Trophoblast cell (in vitro differentiated cells and primary cell): ENCODE results near the gene PNMA8B.
A peak's percentile ranks its signal among the peaks of the same experiment; 100 is the strongest.

Source experiments
- DNase-seq, 2 donors: peaks; one replicate each; pipeline ENCODE4 v3.0.0-alpha.2; 2016
- H2AFZ ChIP-seq: 2 replicates; pipeline ENCODE4 v1.6.1; 2013; ENCODE audit warnings: low read length, moderate library complexity, mild to moderate bottlenecking; ENCODE audit not compliant: insufficient read depth, poor library complexity
- H2AK5ac ChIP-seq: 2 replicates; pipeline ENCODE4 v1.6.1; 2013; ENCODE audit warnings: mild to moderate bottlenecking, low read length
- H2BK120ac ChIP-seq: 2 replicates; pipeline ENCODE4 v1.6.1; 2013; ENCODE audit warnings: low read length, mild to moderate bottlenecking, moderate library complexity; ENCODE audit not compliant: insufficient read depth, poor library complexity
- H2BK12ac ChIP-seq: 2 replicates; pipeline ENCODE4 v1.6.1; 2013; ENCODE audit warnings: mild to moderate bottlenecking, low read length, moderate library complexity
- H2BK5ac ChIP-seq: 2 replicates; pipeline ENCODE4 v1.6.1; 2013; ENCODE audit warnings: low read length, low read depth, moderate library complexity, mild to moderate bottlenecking; ENCODE audit not compliant: poor library complexity
- H3K14ac ChIP-seq: 2 replicates; pipeline ENCODE4 v1.6.1; 2013; ENCODE audit warnings: mild to moderate bottlenecking, low read length
- H3K18ac ChIP-seq: 2 replicates; pipeline ENCODE4 v1.6.1; 2013; ENCODE audit warnings: mild to moderate bottlenecking, low read length
- H3K23ac ChIP-seq: 2 replicates; pipeline ENCODE4 v1.6.1; 2013; ENCODE audit warnings: low read length
- H3K27ac ChIP-seq: 2 replicates; pipeline ENCODE4 v1.5.1; 2013; ENCODE audit warnings: low read depth, mild to moderate bottlenecking, inconsistent platforms, low read length, moderate library complexity
- H3K27me3 ChIP-seq: 2 replicates; pipeline ENCODE4 v1.6.1; 2013; ENCODE audit warnings: inconsistent platforms, mild to moderate bottlenecking, low read length, moderate library complexity; ENCODE audit not compliant: insufficient read depth
- H3K36me3 ChIP-seq, 2 experiments: 1 replicate in 1 of 2; 2 replicates in 1 of 2; pipeline ENCODE4 v1.6.1; 2013; ENCODE audit warnings: low read length in 2 of 2, mild to moderate bottlenecking in 2 of 2, moderate library complexity in 1 of 2; ENCODE audit not compliant: insufficient read depth in 2 of 2, control insufficient read depth in 1 of 2
- H3K4ac ChIP-seq: 2 replicates; pipeline ENCODE4 v1.6.1; 2013; ENCODE audit warnings: low read depth, mild to moderate bottlenecking, low read length, moderate library complexity
- H3K4me1 ChIP-seq, 2 experiments: 1 replicate in 1 of 2; 2 replicates in 1 of 2; pipeline ENCODE4 v1.6.1; 2013; ENCODE audit warnings: low read length in 2 of 2, mild to moderate bottlenecking in 2 of 2, moderate library complexity in 1 of 2; ENCODE audit not compliant: insufficient read depth in 2 of 2, control insufficient read depth in 1 of 2
- H3K4me2 ChIP-seq: 2 replicates; pipeline ENCODE4 v1.6.1; 2013; ENCODE audit warnings: inconsistent platforms, mild to moderate bottlenecking, low read length, moderate library complexity
- H3K4me3 ChIP-seq: 2 replicates; pipeline ENCODE4 v1.5.1; 2013; ENCODE audit warnings: mild to moderate bottlenecking, low read depth, low read length, inconsistent platforms
- H3K79me1 ChIP-seq: one replicate; pipeline ENCODE4 v1.6.1; 2013; ENCODE audit warnings: low read length
- H3K79me2 ChIP-seq: 2 replicates; pipeline ENCODE4 v1.6.1; 2013; ENCODE audit warnings: low read length, mild to moderate bottlenecking; ENCODE audit not compliant: control insufficient read depth, insufficient read depth, poor library complexity
- H3K9ac ChIP-seq: 2 replicates; pipeline ENCODE4 v1.6.1; 2013; ENCODE audit warnings: mild to moderate bottlenecking, low read length
- H3K9me3 ChIP-seq: 2 replicates; pipeline ENCODE4 v1.6.1; 2013; ENCODE audit warnings: low read depth, mild to moderate bottlenecking, control low read depth, inconsistent platforms, low read length; ENCODE audit not compliant: insufficient read depth
- H4K12ac ChIP-seq: 2 replicates; pipeline ENCODE4 v1.6.1; 2013; ENCODE audit warnings: low read depth, mild to moderate bottlenecking, low read length, moderate library complexity
- H4K8ac ChIP-seq: 2 replicates; pipeline ENCODE4 v1.6.1; 2013; ENCODE audit warnings: low read depth, mild to moderate bottlenecking, low read length, moderate library complexity
- H4K91ac ChIP-seq: one replicate; pipeline ENCODE4 v1.6.1; 2013; ENCODE audit warnings: low read depth, mild to moderate bottlenecking, low read length, moderate library complexity
- WGBS: extraction: QIAGEN DNeasy Blood & Tissue Kit; methylation state at CpG from one replicate; pipeline ENCODE4 v1.1.7; 2013; ENCODE audit warnings: missing lambda C conversion rate; ENCODE audit not compliant: insufficient read length, insufficient coverage; ENCODE audit errors: extremely low coverage; 5-methylcytosine and 5-hydroxymethylcytosine counted together

PNMA8B gene

DNA sequence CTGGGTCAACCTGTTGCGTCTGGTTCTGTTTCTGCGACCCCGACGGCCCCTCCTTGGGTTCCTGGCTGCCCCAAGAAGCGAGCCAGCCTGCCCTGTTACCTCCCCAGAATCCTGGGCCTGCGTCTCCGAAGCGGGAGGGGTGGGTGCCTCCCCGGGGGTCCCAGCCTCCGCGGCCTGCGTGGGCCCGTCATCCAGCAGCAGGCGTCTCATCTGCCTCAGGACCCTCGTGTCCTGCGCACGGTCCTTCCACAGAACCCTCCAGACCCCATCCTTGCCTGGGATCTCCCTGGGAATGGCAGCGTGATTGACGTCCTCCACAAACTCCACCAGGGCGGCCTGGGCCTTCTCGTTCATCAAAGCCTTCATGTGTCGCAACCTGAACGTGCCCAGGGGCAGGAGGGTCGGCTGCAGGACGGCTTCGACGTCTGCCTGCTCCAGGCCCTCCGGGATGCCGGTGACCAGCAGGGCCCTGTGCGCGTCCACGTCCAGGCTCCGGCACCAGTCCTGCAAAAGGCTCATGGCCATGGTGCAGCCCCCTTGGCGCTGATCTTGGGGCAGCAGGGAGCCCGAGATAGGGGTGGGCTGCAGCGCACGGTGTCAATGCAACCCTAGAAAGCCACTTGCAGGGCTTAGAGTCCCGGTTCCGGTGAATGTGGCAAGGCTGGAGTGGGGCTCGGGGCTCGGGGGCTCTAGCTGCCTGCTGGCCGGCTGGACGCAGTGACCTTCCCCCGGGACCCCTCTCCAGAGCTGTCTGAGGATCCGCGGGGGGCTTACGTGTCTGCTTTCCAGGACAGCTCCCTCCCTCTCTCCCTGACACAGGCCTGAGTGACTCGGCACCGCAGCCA lies 504 bp downstream of the PNMA8B start:
- no CpG with 5 or more reads among the region's 49 CpGs for WGBS
- H3K23ac ChIP-seq = no peak overlapping the region
- no peak overlapping the region for H2AK5ac ChIP-seq
- peak overlapping the region; percentile 83 for H3K4me2 ChIP-seq
- DNase-seq = no peak
- H4K91ac ChIP-seq = no peak overlapping the region
- H4K12ac ChIP-seq = no peak overlapping the region
- H2BK120ac ChIP-seq = no peak overlapping the region
- no peak overlapping the region for H3K18ac ChIP-seq
- peak overlapping the region; percentile 76 for H4K8ac ChIP-seq
- H2BK5ac ChIP-seq = no peak overlapping the region
- H3K4me3 ChIP-seq = peak overlapping the region; percentile 55
- H3K4ac ChIP-seq = no peak overlapping the region
- H3K79me1 ChIP-seq = no peaks in the 10 kb centered on the region
- H3K36me3 ChIP-seq = no peaks in the 10 kb centered on the region
- no peak overlapping the region for H2BK12ac ChIP-seq
- H3K4me1 ChIP-seq = peaks cover 7 to 23% of the 10 kb centered on the region in 2 experiments
- H3K27ac ChIP-seq = no peak overlapping the region
- H3K9ac ChIP-seq = no peak overlapping the region
- H2AFZ ChIP-seq = peak overlapping the region; percentile 51
- no peaks in the 10 kb centered on the region for H3K79me2 ChIP-seq
- H3K9me3 ChIP-seq = peaks cover 13% of the 10 kb centered on the region
- peaks cover 38% of the 10 kb centered on the region for H3K27me3 ChIP-seq
- peak overlapping the region; percentile 26 for H3K14ac ChIP-seq

DNA sequence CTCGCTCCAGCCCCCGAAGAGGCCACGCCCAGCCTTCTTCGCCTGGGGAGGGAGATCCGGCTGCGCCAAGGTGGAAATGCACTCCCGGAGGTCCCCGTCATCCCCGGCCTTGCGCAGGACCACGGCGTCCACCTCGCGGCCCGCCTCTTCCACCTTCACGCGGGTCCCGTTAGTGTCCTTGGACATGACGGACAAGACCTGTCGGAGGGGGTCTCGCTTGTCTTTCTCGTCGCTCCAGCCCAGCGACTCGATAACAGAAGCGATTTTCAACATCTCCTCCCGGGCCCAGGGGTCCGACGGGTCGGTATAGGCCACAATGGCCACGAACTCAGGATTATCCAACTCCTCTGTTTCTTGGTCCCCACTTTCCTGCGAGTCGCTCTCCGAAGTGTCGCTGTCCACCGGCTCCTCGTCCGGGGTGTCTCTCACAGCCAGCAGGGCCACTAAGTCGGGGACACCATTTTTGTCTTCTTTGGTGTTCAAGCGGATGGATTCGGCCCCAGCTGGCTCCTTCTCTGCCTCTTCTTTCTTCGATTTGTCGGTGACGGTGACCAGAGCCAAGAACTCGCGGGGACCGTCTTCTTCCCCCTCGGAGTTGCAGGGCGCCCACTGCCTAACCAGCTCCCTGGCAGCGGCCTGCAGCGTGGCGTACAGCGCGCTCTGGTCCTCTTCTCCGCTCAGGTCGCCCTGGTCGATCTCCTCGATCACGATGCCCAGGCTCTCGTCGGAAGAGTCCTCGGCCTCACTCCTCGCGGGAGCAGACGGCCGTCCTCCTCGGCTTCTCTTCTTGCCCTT lies 1.3 kb downstream of the PNMA8B start:
- Histone ChIP-seq H2BK12ac (no peak overlapping the region), H4K91ac (no peak overlapping the region), H3K79me1 (no peaks in the 10 kb centered on the region), H3K4me1 (peaks cover 9 to 21% of the 10 kb centered on the region in 2 experiments), H3K9me3 (peaks cover 17% of the 10 kb centered on the region), H4K8ac (no peak overlapping the region), H2AFZ (no peak overlapping the region), H3K4me3 (no peak overlapping the region), H3K27ac (no peak overlapping the region), H4K12ac (no peak overlapping the region), H3K14ac (no peak overlapping the region), H3K36me3 (no peaks in the 10 kb centered on the region), H2BK5ac (no peak overlapping the region), H3K4me2 (peak overlapping the region; percentile 59), H3K9ac (no peak overlapping the region), H3K79me2 (no peaks in the 10 kb centered on the region), H2BK120ac (no peak overlapping the region), H2AK5ac (no peak overlapping the region), H3K23ac (no peak overlapping the region), H3K18ac (no peak overlapping the region), H3K27me3 (peaks cover 42% of the 10 kb centered on the region), H3K4ac (no peak overlapping the region)
- WGBS = no CpG with 5 or more reads among the region's 67 CpGs
- DNase-seq = no peak

DNA sequence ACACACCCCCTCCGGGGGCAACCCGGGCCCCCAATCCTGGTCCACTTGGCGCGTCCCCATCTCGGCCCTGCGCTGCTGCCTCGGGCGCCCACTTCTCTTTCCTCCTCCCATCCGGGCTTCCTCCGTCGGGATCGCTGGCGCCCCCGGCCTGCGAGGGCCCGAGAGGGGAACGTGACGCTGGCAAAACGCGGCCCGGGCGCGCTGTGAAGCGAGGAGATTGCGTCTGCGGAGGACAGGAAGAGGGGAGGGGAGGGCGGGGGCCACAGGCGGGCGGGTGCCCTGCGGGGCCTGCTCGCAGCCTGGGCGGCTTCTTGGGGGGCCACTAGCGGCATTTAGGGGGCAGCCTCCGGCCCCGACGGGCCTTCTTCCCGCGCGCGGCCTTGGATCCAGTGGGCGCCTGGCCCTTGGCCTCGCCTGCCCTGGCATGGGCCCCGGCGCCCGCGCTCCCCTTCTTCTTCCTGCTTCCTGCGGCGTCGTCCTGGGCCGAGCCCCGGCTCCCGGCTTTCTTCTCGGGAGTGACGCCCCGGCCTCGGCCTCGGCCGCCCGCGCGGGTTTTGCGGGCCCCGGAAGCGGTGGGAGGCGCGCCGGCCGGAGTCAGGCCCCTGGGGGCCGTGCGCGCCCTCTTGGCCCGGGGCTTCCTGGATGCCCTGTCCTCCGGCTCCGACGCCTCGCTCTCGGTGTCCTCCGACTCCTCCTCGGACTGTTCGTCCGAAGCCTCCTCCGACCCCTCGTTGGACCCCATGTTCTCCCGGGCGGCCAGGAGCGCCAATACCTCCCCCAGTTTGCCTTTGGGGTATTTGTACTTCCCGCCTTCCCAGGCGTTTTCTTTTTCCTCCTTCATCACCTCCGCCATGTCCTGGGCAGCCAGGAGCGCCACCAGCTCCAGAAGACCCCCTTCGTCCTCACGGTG lies 2.2 kb downstream of the PNMA8B start:
- no peak overlapping the region for H2BK5ac ChIP-seq
- no peak overlapping the region for H3K23ac ChIP-seq
- no peak for DNase-seq
- peak overlapping the region; percentile 23 for H4K91ac ChIP-seq
- H3K18ac ChIP-seq = no peak overlapping the region
- H3K4ac ChIP-seq = no peak overlapping the region
- H4K12ac ChIP-seq = no peak overlapping the region
- no peak overlapping the region for H3K9ac ChIP-seq
- H2BK12ac ChIP-seq = no peak overlapping the region
- H4K8ac ChIP-seq = peak overlapping the region; percentile 45
- H3K4me1 ChIP-seq = peaks cover 13 to 19% of the 10 kb centered on the region in 2 experiments
- no peak overlapping the region for H2AK5ac ChIP-seq
- no peak overlapping the region for H3K27ac ChIP-seq
- no CpG with 5 or more reads among the region's 92 CpGs for WGBS
- H3K4me3 ChIP-seq = no peak overlapping the region
- peak overlapping the region; percentile 59 for H3K4me2 ChIP-seq
- H3K79me1 ChIP-seq = no peaks in the 10 kb centered on the region
- no peak overlapping the region for H2BK120ac ChIP-seq
- peaks cover 17% of the 10 kb centered on the region for H3K9me3 ChIP-seq
- H3K27me3 ChIP-seq = peaks cover 42% of the 10 kb centered on the region
- H2AFZ ChIP-seq = no peak overlapping the region
- H3K79me2 ChIP-seq = no peaks in the 10 kb centered on the region
- no peak overlapping the region for H3K14ac ChIP-seq
- no peaks in the 10 kb centered on the region for H3K36me3 ChIP-seq

DNA sequence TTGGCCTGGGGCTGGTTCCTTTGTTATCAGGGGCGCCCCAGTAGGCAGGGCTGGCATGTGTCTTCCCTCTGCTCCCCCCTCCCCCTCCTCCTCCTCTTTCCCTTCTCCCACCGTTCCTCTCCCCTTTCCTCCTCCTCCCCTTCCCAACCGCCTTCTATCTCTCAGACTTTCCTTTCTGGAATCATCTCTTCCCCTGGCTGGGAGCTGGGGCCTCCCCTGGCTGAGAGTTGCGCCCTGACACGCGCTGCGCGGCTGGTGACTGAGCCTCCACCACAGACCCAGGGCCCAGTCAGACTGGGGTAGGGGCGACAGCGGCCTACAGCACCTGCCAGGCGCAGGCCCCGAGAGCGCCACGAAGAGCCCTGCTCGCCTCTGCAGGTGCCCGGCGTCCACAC lies 2.8 kb downstream of the PNMA8B start:
- Histone ChIP-seq H3K9ac (no peak overlapping the region), H4K91ac (no peak overlapping the region), H3K27me3 (peaks cover 42% of the 10 kb centered on the region), H2BK12ac (no peak overlapping the region), H4K12ac (no peak overlapping the region), H3K23ac (no peak overlapping the region), H3K79me1 (no peaks in the 10 kb centered on the region), H2AK5ac (no peak overlapping the region), H3K79me2 (no peaks in the 10 kb centered on the region), H3K4me3 (no peak overlapping the region), H3K4me2 (peak overlapping the region; percentile 59), H2AFZ (no peak overlapping the region), H3K9me3 (peaks cover 17% of the 10 kb centered on the region), H2BK5ac (no peak overlapping the region), H3K4ac (no peak overlapping the region), H3K18ac (no peak overlapping the region), H3K4me1 (peaks cover 14 to 19% of the 10 kb centered on the region in 2 experiments), H3K14ac (no peak overlapping the region), H4K8ac (no peak overlapping the region), H2BK120ac (no peak overlapping the region), H3K27ac (no peak overlapping the region), H3K36me3 (no peaks in the 10 kb centered on the region)
- no peak for DNase-seq
- no CpG with 5 or more reads among the region's 17 CpGs for WGBS
